HG03442 (cell line): ENCODE results near the gene FGG.
A peak's percentile ranks its signal among the peaks of the same experiment; 100 is the strongest.

Experiments used
- ATAC-seq: cut with Tn5 transposase; IDR thresholded peaks from one replicate; pipeline ENCODE4 v1.9.1; 2021; ENCODE audit warnings: mild to moderate bottlenecking, moderate library complexity; ENCODE audit not compliant: unreplicated experiment

The FGG gene

GRCh38 chr4:154586296-154587033 is 26.0 kb downstream of the FGG start:
- ATAC-seq, result no peak

GRCh38 chr4:154585369-154586018 is 27.0 kb downstream of the FGG start:
- no peak for ATAC-seq

DNA sequence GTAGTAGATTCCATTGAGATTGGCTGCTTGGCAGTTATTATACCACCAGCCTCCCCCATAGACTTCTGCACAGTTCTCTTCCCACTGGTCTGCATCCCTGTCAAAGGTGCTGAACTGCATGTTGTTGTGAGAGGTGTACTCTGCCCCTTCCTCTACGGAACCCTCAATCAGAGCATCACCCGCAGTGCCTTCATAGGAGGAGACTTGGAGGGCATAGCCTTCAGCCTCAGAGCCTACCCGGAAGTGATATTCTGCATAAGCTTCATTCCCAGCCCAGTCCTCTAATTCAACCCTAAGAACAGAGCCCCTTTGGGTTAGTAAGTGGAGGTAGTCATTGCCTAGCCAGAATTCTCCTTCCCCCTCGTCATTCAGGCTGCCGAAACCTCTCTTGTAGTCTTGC is 28.2 kb downstream of the FGG start:
- no peak for ATAC-seq

- no peak for ATAC-seq
Observed at GRCh38 chr4:154583677-154584076, 28.8 kb downstream of the FGG start.

DNA sequence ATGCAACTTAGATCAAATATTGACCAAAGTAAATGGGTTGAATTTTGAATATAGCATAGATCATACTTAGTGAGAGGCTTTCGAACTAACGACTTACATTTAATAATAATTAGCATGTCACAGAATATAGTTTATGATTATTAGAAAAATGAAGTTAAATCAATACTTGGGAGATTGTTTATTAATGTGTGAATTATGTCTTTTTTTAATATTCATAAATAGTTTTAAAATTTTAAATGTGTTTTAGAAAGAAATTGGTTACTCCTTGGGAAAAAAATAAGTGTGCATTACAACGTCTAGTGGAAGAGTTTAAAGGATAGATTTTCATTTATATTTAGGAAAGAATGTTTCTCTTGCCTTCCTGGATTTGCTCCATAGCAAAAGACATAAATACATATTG is 29.2 kb downstream of the FGG start:
- no peak for ATAC-seq

DNA sequence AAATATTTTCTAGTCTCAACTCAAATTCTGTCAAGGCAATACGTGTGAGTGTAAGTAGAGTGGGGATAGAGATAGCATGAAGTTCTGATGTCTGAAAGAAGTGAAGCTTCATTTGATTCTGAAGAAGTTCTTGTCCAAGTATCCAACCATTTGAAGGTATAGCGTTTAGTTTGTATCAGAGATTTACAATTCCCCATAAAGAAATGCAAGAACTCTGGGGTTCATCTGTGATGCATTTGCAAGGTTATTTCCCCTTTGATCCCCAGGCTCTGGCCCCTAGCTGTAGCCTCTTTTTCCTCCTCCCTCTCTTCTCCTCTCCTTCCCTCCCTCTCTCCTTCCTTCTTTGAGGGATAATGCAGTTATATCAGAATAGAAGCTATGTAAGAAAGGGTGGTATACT is 29.7 kb downstream of the FGG start:
- no peak for ATAC-seq

DNA sequence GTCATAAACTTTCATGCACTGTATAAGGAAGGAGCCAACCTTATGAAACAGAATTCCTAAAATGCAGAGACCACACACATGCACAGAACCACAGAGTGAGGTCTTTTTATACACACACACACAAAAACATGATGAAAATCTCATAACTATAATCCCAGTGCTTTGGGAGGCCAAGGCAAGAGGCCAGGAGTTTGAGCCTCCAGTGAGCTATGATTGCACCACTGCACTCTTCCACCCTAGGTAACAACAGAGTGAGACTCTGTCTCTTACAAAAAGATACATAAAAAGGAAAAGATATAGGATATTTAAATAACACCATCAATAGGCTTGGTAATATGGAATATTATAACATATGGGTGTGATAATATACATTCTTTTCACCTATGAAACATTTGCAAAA is 32.5 kb downstream of the FGG start:
- no peak for ATAC-seq

DNA sequence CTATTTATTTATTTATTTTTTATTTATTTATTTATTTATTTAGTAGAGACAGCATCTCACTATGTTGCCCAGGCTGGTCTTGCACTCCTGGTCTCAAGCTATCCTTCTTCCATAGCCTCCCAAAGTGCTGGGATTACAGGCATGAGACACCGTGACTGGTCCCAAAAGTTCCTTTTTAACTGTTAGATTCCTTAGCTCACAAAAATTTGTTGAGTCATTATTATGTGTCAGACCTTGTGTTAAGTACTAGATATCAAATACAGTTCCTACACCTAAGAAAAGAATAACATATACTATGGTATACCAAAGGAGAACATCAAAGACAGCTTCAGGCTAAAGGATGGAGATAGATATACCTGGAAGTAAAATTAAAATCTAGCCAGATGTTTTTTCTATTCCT is 33.5 kb downstream of the FGG start:
- ATAC-seq, result no peak

DNA sequence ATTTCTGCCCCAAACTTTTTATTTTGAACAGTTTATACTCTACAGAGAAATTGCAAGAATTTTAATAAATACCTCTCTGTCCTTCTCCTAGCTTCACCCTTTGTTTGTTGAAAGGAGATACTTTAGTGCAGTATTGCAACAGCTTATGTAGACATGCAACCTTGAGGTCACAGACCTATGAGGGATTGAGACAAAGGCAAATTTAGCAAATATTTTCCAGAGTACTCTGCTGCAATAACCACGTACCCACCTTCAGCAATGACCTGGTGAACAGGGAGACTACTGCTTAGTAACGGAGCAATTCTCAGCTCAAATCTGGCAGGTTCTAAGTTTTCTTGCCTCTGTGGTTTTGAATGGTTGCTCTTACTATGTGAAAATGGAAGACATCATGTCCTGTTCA is 35.1 kb downstream of the FGG start:
- ATAC-seq, result no peak

DNA sequence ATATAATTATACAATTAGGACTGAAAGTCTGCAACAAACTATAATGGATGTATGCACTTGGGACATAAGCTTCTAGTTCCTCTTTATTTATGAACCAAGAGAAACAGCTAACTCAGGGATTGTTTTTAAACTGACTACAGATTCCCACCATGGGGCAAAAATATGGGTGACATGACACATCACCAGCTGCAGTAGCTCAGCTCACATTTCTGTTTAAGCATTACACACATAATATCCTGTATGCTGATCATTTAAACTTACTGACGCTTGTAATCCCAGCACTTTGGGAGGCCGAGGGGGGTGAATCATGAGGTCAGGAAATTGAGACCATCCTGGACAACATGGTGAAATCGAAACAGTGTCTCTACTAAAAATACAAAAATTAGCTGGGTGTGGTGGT is 38.1 kb downstream of the FGG start:
- ATAC-seq, result no peak

GRCh38 chr4:154573190-154573870 is 39.1 kb downstream of the FGG start:
- no peak for ATAC-seq

DNA sequence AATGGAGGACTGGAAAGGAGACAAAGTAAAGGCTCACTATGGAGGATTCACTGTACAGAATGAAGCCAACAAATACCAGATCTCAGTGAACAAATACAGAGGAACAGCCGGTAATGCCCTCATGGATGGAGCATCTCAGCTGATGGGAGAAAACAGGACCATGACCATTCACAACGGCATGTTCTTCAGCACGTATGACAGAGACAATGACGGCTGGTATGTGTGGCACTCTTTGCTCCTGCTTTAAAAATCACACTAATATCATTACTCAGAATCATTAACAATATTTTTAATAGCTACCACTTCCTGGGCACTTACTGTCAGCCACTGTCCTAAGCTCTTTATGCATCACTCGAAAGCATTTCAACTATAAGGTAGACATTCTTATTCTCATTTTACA is 42.9 kb downstream of the FGG start:
- ATAC-seq, result no peak

DNA sequence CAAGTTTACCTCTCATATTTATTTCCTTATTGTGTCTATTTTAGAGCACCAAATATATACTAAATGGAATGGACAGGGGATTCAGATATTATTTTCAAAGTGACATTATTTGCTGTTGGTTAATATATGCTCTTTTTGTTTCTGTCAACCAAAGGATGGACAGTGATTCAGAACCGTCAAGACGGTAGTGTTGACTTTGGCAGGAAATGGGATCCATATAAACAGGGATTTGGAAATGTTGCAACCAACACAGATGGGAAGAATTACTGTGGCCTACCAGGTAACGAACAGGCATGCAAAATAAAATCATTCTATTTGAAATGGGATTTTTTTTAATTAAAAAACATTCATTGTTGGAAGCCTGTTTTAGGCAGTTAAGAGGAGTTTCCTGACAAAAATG is 43.4 kb downstream of the FGG start:
- no peak for ATAC-seq

- no peak for ATAC-seq
Observed at GRCh38 chr4:154566639-154567204, 45.7 kb downstream of the FGG start.

- no peak for ATAC-seq
Observed at GRCh38 chr4:154565704-154566103, 46.8 kb downstream of the FGG start.

- ATAC-seq, result no peak
Observed at GRCh38 chr4:154564311-154564710, 48.1 kb downstream of the FGG start.

GRCh38 chr4:154562697-154563254 is 49.7 kb downstream of the FGG start, which contains the start of gene FGB:
Gene FGB (plus strand): TSS chr4:154563011. CDS start chr4:154563019, 8 bp downstream.
- ATAC-seq, result no peak

- no peak for ATAC-seq
Observed at GRCh38 chr4:154560824-154561231, 51.6 kb downstream of the FGG start.

DNA sequence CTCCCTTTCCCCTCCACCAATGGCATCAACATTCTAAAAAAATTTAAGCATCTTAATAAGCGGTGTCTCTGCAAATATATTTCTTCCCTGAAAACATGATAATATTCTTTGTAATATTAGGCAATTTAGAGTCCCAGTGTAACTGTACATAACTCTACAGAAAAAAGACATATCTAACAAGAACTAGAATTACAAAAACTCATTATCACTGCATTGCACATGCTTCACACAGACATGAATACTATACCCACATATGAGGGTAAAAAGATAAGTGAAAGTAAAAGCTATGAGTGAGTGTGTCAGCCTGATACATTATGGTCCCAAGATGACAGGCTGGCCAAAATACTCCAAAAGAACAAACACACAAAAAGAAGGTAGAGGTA is 52.0 kb downstream of the FGG start:
- ATAC-seq, result no peak

GRCh38 chr4:154559494-154560418 is 52.7 kb downstream of the FGG start:
- ATAC-seq, result peak; percentile 81
